ENCODE results near the gene DPP10.

GRCh38 chr2:115174651-115175050 lies 732.2 kb downstream of the DPP10 start:
- TF ChIP-seq, protein P1, sequence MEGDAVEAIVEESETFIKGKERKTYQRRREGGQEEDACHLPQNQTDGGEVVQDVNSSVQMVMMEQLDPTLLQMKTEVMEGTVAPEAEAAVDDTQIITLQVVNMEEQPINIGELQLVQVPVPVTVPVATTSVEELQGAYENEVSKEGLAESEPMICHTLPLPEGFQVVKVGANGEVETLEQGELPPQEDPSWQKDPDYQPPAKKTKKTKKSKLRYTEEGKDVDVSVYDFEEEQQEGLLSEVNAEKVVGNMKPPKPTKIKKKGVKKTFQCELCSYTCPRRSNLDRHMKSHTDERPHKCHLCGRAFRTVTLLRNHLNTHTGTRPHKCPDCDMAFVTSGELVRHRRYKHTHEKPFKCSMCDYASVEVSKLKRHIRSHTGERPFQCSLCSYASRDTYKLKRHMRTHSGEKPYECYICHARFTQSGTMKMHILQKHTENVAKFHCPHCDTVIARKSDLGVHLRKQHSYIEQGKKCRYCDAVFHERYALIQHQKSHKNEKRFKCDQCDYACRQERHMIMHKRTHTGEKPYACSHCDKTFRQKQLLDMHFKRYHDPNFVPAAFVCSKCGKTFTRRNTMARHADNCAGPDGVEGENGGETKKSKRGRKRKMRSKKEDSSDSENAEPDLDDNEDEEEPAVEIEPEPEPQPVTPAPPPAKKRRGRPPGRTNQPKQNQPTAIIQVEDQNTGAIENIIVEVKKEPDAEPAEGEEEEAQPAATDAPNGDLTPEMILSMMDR (conservative IDR thresholded peaks at IDR 0.05) = no peak
- no peak for TF ChIP-seq ZFX (IDR thresholded peaks at IDR 0.05)

Data from C4-2B (cell line).